GM12878 (cell line): ENCODE data around the gene VPS45.
"Not testable (repeated sequence)": the region's sequence is repeated elsewhere in the genome, so short reads cannot be mapped to it uniquely, and the experiment has no call there.

Source experiments
- CTCF ChIP-seq, 3 experiments: IDR thresholded peaks in 2 of 3; conservative IDR thresholded peaks in 1 of 3; 2 replicates each; pipeline ENCODE4 v1.5.1; 2011; ENCODE audit warnings: low read depth in 3 of 3, low read length in 3 of 3, mild to moderate bottlenecking in 3 of 3, control low read depth in 2 of 3, moderate library complexity in 2 of 3, inconsistent platforms in 1 of 3, mixed read lengths in 1 of 3; ENCODE audit not compliant: control insufficient read depth in 2 of 3, insufficient read depth in 1 of 3; ENCODE audit errors: extremely low read depth in 1 of 3
- GABPA ChIP-seq: IDR thresholded peaks from 2 replicates; pipeline ENCODE4 v1.6.1; 2014; ENCODE audit warnings: antibody characterized with exemption, low read depth, mild to moderate bottlenecking, inconsistent platforms
- JUND ChIP-seq: IDR thresholded peaks from 2 replicates; pipeline ENCODE4 v1.6.1; 2012; ENCODE audit warnings: low read depth, mild to moderate bottlenecking, low read length, improper control_type of control experiment, moderate library complexity
- PBX3 ChIP-seq: IDR thresholded peaks from 2 replicates; pipeline ENCODE4 v1.6.1; 2011; ENCODE audit warnings: mild to moderate bottlenecking, low read depth, low read length, moderate library complexity; ENCODE audit not compliant: insufficient replicate concordance
- RAD21 ChIP-seq: IDR thresholded peaks from 2 replicates; pipeline ENCODE4 v1.6.1; 2011; ENCODE audit warnings: mild to moderate bottlenecking, low read depth, low read length, moderate library complexity; ENCODE audit not compliant: insufficient read depth
- SIN3A ChIP-seq: IDR thresholded peaks from 2 replicates; pipeline ENCODE4 v1.6.1; 2012; ENCODE audit warnings: low read depth, low read length, improper control_type of control experiment
- ZBTB40 ChIP-seq: fragments of 450-650 bp; IDR thresholded peaks from 2 replicates; pipeline ENCODE4 v1.6.1; 2016; ENCODE audit warnings: mild to moderate bottlenecking, moderate library complexity, borderline replicate concordance
- ZNF274 ChIP-seq: IDR thresholded peaks from one replicate; pipeline ENCODE4 v1.8.0; 2011; ENCODE audit not compliant: insufficient read length, insufficient read depth

- not testable (repeated sequence) for TF ChIP-seq ZBTB40; PBX3; CTCF (IDR thresholded peaks at IDR 0.05 in 2 of 3, conservative IDR thresholded peaks at IDR 0.05 in 1 of 3; ENCODE audit: control insufficient read depth in 2 of 3, extremely low read depth in 1 of 3, insufficient read depth in 1 of 3, low read depth in 3 of 3, low read length in 3 of 3); SIN3A; JUND; RAD21; GABPA; ZNF274
Measured at GRCh38 chr1:150146016-150146415, 78.4 kb downstream of the VPS45 start.
